ENCODE data around the gene CCDC91. TPM values are rescaled to one million over a fixed set of nuclear protein-coding genes. Genes with fewer than 3 reads are reported as not detected.

Gene CCDC91
- total and polyA plus RNA-seq, 9 of the 15 experiments (the other 6 are each of a cell fraction or from before 2014, with no cell fraction given) = 10.1 to 31.1 (median 26.3) TPM

DNA sequence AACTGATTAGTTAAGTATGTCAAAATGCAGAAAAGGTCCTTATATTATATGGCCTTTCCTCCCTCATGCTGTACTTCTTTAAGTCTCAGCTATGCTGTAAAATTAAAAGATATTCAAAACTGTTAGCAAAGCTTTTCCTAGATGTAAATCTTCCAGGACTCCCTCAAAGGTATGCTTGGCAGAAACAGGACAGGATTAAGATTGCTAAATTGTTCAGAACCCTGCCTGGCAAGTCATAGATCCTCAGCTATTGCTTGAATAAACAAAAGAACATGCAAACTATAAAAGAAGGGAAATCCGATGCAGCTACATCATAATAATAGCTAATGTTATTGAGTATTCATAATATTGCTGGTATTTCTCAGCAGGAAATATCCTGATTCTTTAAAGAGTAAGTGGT, 322.6 kb downstream of the CCDC91 start:
- H3K4me3 ChIP-seq = no peak overlapping the region
- no peak overlapping the region for H3K4me2 ChIP-seq (ENCODE audit: insufficient read depth, low read length)
- BruUV-seq (replicated peaks) = no TSS peak
- ChIA-PET POLR2A (interaction anchor here (0.7 kb wide), 1 partner anchor 804 kb away, joined by 3 read pairs; no protein-coding TSS in a partner anchor), CTCF (ENCODE audit: low intra/inter-chr PET ratio) (no interaction called here)
- H2AFZ ChIP-seq (ENCODE audit: low read depth, low read length) = no peak overlapping the region
- H3K4me1 ChIP-seq (replicated peaks in 1 of 2; ENCODE audit: control insufficient read depth in 2 of 2, insufficient read depth in 2 of 2, low read length in 2 of 2) = no peaks in the 10 kb centered on the region
- no peak overlapping the region for H3K27ac ChIP-seq (ENCODE audit: extremely low read depth, low read depth, low read length)
- no peaks in the 10 kb centered on the region for H4K20me1 ChIP-seq (replicated peaks; ENCODE audit: control insufficient read depth, insufficient read depth, low read length)
- H3K9ac ChIP-seq (ENCODE audit: insufficient read depth in 1 of 2, low read depth in 2 of 2, low read length in 2 of 2) = no peak overlapping the region
- H3K9me1 ChIP-seq (ENCODE audit: control insufficient read depth, insufficient read depth, low read length) = no peaks in the 10 kb centered on the region
- H3K36me3 ChIP-seq (ENCODE audit: control insufficient read depth, insufficient read depth, low read length) = no peaks in the 10 kb centered on the region
- ATAC-seq (no peak), FAIRE-seq (no peak), DNase-seq (ENCODE audit: extremely low read depth in 1 of 4, low spot score in 3 of 4) (no peak)
- H3K27me3 ChIP-seq (ENCODE audit: control insufficient read depth in 2 of 2, insufficient read depth in 2 of 2, low read length in 2 of 2) = no peaks in the 10 kb centered on the region
- in situ Hi-C loops (cut with MboI) (no loop called here), intact Hi-C loops (cut with micrococcal nuclease) (no loop called here)
- H3K79me2 ChIP-seq (ENCODE audit: control insufficient read depth, insufficient read depth, low read length) = no peaks in the 10 kb centered on the region
- 41% methylated on average over 1 of the region's 1 CpG for WGBS (ENCODE audit: insufficient coverage, low coverage, missing lambda C conversion rate)
- no peaks in the 10 kb centered on the region for H3K9me3 ChIP-seq (replicated peaks; ENCODE audit: control insufficient read depth, insufficient read depth, low read depth, low read length)
- no peak for TF ChIP-seq MAFK (IDR thresholded peaks at IDR 0.05; ENCODE audit: low read length)
- TF ChIP-seq, protein P1, sequence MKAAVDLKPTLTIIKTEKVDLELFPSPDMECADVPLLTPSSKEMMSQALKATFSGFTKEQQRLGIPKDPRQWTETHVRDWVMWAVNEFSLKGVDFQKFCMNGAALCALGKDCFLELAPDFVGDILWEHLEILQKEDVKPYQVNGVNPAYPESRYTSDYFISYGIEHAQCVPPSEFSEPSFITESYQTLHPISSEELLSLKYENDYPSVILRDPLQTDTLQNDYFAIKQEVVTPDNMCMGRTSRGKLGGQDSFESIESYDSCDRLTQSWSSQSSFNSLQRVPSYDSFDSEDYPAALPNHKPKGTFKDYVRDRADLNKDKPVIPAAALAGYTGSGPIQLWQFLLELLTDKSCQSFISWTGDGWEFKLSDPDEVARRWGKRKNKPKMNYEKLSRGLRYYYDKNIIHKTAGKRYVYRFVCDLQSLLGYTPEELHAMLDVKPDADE (conservative IDR thresholded peaks at IDR 0.05; ENCODE audit: control insufficient read depth, low read depth, low read length) = no peak
- no peak for TF ChIP-seq NRF1 (conservative IDR thresholded peaks at IDR 0.05 in 1 of 2, IDR thresholded peaks at IDR 0.05 in 1 of 2)
- no peak for TF ChIP-seq ARID1B (IDR thresholded peaks at IDR 0.05)
- no peak for TF ChIP-seq CHD1 (IDR thresholded peaks at IDR 0.05; ENCODE audit: low read length)
- TF ChIP-seq ARID2 (IDR thresholded peaks at IDR 0.05) = no peak
- TF ChIP-seq POLR3A (IDR thresholded peaks at IDR 0.05; ENCODE audit: borderline replicate concordance, extremely low read depth, insufficient read depth, insufficient read length) = no peak
- TF ChIP-seq ATF1 (CRISPR knock-in tag; IDR thresholded peaks at IDR 0.05) = no peak
- no peak for TF ChIP-seq ATF1 (tag; IDR thresholded peaks at IDR 0.05)
- TF ChIP-seq, protein P2, sequence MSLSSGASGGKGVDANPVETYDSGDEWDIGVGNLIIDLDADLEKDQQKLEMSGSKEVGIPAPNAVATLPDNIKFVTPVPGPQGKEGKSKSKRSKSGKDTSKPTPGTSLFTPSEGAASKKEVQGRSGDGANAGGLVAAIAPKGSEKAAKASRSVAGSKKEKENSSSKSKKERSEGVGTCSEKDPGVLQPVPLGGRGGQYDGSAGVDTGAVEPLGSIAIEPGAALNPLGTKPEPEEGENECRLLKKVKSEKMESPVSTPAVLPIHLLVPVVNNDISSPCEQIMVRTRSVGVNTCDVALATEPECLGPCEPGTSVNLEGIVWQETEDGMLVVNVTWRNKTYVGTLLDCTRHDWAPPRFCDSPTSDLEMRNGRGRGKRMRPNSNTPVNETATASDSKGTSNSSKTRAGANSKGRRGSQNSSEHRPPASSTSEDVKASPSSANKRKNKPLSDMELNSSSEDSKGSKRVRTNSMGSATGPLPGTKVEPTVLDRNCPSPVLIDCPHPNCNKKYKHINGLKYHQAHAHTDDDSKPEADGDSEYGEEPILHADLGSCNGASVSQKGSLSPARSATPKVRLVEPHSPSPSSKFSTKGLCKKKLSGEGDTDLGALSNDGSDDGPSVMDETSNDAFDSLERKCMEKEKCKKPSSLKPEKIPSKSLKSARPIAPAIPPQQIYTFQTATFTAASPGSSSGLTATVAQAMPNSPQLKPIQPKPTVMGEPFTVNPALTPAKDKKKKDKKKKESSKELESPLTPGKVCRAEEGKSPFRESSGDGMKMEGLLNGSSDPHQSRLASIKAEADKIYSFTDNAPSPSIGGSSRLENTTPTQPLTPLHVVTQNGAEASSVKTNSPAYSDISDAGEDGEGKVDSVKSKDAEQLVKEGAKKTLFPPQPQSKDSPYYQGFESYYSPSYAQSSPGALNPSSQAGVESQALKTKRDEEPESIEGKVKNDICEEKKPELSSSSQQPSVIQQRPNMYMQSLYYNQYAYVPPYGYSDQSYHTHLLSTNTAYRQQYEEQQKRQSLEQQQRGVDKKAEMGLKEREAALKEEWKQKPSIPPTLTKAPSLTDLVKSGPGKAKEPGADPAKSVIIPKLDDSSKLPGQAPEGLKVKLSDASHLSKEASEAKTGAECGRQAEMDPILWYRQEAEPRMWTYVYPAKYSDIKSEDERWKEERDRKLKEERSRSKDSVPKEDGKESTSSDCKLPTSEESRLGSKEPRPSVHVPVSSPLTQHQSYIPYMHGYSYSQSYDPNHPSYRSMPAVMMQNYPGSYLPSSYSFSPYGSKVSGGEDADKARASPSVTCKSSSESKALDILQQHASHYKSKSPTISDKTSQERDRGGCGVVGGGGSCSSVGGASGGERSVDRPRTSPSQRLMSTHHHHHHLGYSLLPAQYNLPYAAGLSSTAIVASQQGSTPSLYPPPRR (CRISPR knock-in tag; IDR thresholded peaks at IDR 0.05; ENCODE audit: borderline replicate concordance) = no peak
- no peak for TF ChIP-seq CBFB (CRISPR knock-in tag; IDR thresholded peaks at IDR 0.05)
- TF ChIP-seq, protein P3, sequence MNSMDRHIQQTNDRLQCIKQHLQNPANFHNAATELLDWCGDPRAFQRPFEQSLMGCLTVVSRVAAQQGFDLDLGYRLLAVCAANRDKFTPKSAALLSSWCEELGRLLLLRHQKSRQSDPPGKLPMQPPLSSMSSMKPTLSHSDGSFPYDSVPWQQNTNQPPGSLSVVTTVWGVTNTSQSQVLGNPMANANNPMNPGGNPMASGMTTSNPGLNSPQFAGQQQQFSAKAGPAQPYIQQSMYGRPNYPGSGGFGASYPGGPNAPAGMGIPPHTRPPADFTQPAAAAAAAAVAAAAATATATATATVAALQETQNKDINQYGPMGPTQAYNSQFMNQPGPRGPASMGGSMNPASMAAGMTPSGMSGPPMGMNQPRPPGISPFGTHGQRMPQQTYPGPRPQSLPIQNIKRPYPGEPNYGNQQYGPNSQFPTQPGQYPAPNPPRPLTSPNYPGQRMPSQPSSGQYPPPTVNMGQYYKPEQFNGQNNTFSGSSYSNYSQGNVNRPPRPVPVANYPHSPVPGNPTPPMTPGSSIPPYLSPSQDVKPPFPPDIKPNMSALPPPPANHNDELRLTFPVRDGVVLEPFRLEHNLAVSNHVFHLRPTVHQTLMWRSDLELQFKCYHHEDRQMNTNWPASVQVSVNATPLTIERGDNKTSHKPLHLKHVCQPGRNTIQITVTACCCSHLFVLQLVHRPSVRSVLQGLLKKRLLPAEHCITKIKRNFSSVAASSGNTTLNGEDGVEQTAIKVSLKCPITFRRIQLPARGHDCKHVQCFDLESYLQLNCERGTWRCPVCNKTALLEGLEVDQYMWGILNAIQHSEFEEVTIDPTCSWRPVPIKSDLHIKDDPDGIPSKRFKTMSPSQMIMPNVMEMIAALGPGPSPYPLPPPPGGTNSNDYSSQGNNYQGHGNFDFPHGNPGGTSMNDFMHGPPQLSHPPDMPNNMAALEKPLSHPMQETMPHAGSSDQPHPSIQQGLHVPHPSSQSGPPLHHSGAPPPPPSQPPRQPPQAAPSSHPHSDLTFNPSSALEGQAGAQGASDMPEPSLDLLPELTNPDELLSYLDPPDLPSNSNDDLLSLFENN (IDR thresholded peaks at IDR 0.05; ENCODE audit: low read depth in 2 of 2, low read length in 2 of 2) = no peak
- TF ChIP-seq ZNF232 (CRISPR knock-in tag; IDR thresholded peaks at IDR 0.05) = no peak
